ENCODE measurements around the gene TMC7.

- TF ChIP-seq CTCF (conservative IDR thresholded peaks at IDR 0.05 in 1 of 2, IDR thresholded peaks at IDR 0.05 in 1 of 2; ENCODE audit: low read depth in 1 of 2, low read length in 2 of 2) (no peak), EZH2 (IDR thresholded peaks at IDR 0.05; ENCODE audit: low read length, missing control alignments) (no peak)
Measured at GRCh38 chr16:19040400-19040799, 56.7 kb downstream of the TMC7 start.
